ENCODE results near the gene HSPA8.
A peak's percentile ranks its signal among the peaks of the same experiment; 100 is the strongest.

Gene HSPA8

DNA sequence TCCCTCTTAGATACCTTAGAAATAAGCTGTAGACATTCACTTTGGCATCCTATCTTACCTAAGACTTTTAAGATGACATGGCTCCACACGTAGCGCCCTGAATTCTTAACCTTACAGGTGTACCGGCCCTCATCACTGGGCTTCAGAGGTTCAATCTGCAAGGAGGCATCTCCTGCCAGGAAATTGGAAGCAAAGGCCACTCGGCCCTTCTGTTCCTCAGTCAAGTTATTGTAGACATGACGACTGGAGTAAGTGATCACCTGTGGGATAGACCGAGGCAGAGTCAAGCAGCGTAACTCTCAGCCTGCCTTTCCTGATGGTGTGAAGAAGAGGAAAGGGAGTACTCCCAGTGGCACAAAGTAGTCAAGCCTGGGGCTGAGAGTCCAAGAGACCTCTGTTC is 22.5 kb upstream of the HSPA8 start:
- Mint-ChIP-seq H3K27me3 (no peaks in the 10 kb centered on the region), H3K4me3 (no peak overlapping the region), H3K9me3 (no peaks in the 10 kb centered on the region), H3K36me3 (ENCODE audit: low read depth) (no peaks in the 10 kb centered on the region), H3K27ac (no peak overlapping the region), H3K4me1 (ENCODE audit: low read depth) (peaks cover 56% of the 10 kb centered on the region)
- no peak for DNase-seq

DNA sequence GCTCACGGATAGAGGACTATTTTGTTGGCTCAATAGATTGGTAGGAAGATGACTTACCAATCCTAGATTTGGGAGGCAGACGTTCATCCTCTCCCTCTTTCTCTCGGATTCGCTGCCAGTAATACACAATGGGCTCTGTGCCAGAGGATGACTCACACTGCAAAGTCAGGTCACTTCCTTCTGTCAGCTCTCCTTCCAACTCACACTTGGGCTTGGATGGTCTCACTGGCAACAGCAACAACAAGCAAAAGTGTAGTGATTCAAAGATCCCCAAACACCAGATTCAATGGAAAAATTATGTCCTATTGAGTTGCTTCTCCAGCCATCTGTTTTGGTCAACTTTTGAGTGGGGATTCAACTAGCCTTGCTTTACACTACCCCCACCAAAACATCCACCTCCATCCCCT is 21.7 kb upstream of the HSPA8 start:
- DNase-seq: peak; percentile 52
- Mint-ChIP-seq H3K9me3 (no peaks in the 10 kb centered on the region), H3K27ac (peak overlapping the region; percentile 73), H3K4me3 (peak overlapping the region; percentile 35), H3K4me1 (ENCODE audit: low read depth) (peaks cover 53% of the 10 kb centered on the region), H3K36me3 (ENCODE audit: low read depth) (no peaks in the 10 kb centered on the region), H3K27me3 (no peaks in the 10 kb centered on the region)

DNA sequence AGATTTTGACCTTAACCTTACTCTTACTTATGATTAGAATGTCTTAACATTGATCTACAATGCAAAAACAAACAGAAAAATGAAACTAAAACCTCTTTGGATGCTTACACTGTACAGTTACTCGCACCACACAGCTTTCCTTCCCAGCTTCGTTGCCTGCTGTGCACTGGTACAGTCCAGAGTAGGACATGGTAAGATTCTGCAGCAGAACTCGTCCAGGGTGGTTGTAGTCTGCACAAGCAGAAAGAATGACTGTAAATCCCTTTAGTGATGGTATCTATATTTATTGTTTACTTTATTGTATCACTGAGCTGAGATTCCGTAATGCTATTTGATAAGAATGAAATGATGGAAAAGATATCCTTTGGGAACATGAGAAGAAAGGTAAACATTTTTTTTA is 21.0 kb upstream of the HSPA8 start:
- peak overlapping the region; percentile 8 for H3K4me3 Mint-ChIP-seq
- peaks cover 49% of the 10 kb centered on the region for H3K4me1 Mint-ChIP-seq (ENCODE audit: low read depth)
- no peaks in the 10 kb centered on the region for H3K9me3 Mint-ChIP-seq
- no peaks in the 10 kb centered on the region for H3K27me3 Mint-ChIP-seq
- peak overlapping the region; percentile 36 for H3K27ac Mint-ChIP-seq
- DNase-seq: no peak
- H3K36me3 Mint-ChIP-seq (ENCODE audit: low read depth): no peaks in the 10 kb centered on the region

DNA sequence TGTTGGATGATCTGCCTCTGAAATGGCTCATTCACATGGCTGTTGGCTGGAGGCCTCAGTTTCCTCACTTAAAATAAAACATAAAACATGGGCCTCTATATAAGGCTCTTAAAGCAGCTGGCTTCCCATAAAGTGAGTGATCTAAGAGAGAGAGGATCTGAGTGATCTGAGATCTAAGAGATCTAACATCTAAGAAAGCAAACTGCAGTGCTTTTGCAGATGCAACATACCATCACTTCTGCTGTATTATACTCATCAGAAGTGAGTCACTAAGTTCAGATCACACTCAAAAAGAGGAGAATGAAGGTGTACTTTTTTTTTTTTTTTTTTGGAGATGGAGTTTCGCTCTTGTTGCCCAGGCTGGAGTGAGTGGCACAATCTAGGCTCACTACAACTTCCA is 18.1 kb upstream of the HSPA8 start:
- Mint-ChIP-seq H3K27me3 (no peaks in the 10 kb centered on the region), H3K9me3 (no peaks in the 10 kb centered on the region), H3K27ac (peak overlapping the region; percentile 81), H3K4me3 (no peak overlapping the region), H3K36me3 (ENCODE audit: low read depth) (no peaks in the 10 kb centered on the region), H3K4me1 (ENCODE audit: low read depth) (peaks cover 35% of the 10 kb centered on the region)
- DNase-seq: no peak

DNA sequence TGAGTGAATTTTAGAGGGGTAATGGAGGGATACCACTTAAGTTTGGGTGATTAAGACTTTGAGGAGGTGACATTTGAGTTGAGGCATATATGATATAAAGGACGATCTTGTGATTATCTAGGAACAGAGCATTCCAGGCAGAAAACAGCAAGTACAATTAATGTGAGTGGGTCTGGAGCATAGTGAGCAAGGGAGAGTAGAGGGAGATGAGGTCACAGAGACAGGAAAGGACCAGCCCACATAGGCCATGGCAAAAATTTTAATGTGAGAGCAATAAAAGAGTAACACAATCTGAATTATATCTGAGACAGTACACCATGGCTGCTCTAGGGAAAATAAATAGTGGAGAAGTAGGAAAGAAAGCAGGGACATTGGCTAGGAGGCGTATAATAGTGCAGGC is 14.5 kb upstream of the HSPA8 start:
- no peak overlapping the region for H3K4me3 Mint-ChIP-seq
- no peaks in the 10 kb centered on the region for H3K27me3 Mint-ChIP-seq
- DNase-seq: no peak

DNA sequence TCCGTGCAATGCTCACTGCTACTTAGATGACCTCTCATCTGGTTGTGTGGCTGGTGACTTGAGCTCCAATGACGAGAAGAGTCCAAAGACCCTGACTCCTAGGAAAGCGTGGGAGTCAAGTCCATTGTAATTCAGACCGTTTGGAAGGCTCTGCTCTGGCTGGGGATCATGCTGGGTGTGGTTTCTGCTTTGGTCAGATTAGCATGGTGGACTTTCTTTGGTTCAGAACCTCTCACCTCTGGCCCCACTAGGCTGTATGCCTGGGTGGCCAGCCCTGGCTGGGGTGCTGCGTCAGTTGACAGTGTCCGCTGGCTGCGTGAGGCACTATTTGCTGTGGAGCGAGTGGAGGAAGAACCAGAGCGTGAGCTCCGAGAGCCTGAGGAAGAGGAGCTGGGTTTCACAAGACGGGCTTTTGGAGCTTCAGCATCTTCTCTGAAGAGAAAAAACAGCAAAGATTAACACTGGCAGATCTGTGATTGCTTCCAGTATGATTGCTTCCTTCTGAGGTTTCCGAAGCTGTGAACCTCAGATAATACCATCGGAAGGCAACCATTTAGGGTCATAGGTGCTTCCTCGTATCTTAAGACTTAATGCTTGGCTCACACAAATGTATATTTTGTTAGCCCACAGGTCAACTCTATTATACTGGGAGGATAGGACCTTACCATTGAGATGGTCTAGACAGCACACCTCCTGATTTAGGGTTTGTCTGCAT is 11.6 kb upstream of the HSPA8 start:
- Mint-ChIP-seq H3K4me3 (no peak overlapping the region), H3K36me3 (ENCODE audit: low read depth) (peaks cover 4% of the 10 kb centered on the region), H3K27me3 (no peaks in the 10 kb centered on the region), H3K4me1 (ENCODE audit: low read depth) (peaks cover 51% of the 10 kb centered on the region), H3K9me3 (no peaks in the 10 kb centered on the region), H3K27ac (no peak overlapping the region)
- no peak for DNase-seq

More for the DNA sequence above, 14.5 kb upstream of the HSPA8 start:
- no peaks in the 10 kb centered on the region for H3K36me3 Mint-ChIP-seq (ENCODE audit: low read depth)
- peaks cover 34% of the 10 kb centered on the region for H3K4me1 Mint-ChIP-seq (ENCODE audit: low read depth)
- no peak overlapping the region for H3K27ac Mint-ChIP-seq
- H3K9me3 Mint-ChIP-seq: no peaks in the 10 kb centered on the region

DNA sequence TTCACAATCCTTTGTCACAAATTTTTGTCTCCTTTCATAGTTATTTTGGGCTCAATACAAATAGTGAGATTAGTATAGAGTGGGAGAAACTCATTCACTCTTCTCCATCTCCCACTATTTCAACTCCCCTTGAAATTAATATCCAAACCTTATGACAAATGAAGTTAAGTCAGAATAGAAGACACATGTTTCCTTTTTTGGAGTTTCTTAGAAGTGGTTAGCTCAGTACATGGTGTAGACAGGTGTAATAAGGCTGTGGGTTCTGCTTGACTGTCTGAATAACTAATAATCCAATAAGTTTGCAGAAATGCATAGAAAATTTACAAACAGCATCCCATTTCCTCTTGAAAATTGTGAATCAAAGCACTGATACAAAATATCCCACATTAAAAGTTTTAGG is 10.8 kb upstream of the HSPA8 start:
- peaks cover 5% of the 10 kb centered on the region for H3K36me3 Mint-ChIP-seq (ENCODE audit: low read depth)
- H3K9me3 Mint-ChIP-seq: no peaks in the 10 kb centered on the region
- peaks cover 55% of the 10 kb centered on the region for H3K4me1 Mint-ChIP-seq (ENCODE audit: low read depth)
- peak overlapping the region; percentile 98 for H3K27ac Mint-ChIP-seq
- H3K27me3 Mint-ChIP-seq: no peaks in the 10 kb centered on the region
- H3K4me3 Mint-ChIP-seq: no peak overlapping the region
- no peak for DNase-seq

DNA sequence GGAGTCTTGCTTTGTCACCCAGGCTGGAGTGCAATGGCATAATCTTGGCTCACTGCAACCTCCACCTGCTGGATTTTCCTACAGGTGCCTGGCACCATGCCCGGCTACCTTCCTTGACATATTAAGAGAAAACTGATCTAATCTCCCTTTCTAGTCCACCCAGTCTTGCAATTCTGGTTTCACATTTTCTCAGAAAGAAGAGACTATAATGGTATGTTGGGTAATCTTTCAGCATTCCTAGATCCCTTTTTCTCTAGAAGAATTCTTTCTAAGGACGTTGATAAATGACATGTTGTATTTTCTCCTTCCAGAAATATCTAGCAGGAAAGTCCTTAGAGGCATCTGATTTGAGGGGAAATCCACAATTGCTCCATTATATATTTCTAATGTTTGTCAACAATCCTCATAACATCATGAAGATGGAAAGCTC is 10.4 kb upstream of the HSPA8 start:
- Mint-ChIP-seq H3K27ac (peak overlapping the region; percentile 98), H3K36me3 (ENCODE audit: low read depth) (peaks cover 5% of the 10 kb centered on the region), H3K9me3 (no peaks in the 10 kb centered on the region), H3K27me3 (no peaks in the 10 kb centered on the region), H3K4me1 (ENCODE audit: low read depth) (peaks cover 55% of the 10 kb centered on the region), H3K4me3 (no peak overlapping the region)
- DNase-seq: no peak

DNA sequence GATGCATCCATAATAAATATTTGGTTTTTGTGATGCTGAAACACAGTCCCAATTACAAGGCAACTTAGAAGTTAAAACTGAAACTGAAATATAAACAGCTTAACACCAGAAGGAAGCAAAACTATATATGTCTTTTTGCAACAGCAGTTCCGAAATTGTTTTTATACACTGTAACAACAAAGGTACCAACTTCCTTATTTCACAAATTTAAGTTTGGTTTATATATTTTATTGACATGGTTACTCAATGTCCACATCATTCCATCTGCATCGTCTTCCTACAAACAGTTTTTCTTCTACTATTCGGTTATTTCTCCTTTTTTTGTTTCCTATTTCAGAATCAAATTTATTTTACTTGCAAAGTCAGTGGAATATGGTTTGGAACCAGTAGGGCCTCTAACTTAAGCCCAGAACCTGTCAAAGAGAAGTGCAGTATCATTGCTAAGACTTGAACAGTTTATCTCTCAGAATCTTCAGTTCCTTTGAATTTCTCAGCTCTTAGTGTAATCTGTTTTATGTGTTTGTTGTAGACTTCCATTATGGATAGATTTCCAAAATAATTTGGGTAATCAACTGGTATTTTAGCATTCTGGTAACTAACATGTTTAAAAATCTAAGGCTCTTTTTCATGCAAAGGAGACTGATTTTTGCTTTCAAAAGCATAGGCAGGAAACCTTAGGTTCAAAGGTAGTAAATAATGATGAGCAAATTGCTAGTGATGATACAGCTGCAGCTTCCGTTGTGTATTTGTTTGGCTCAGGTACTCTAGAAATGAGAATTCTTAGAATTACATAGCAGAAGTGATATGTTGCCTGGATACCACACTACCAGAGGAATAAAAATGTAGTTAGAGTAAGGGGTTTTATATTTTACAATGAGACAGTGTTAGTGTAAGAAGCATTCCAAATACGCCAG is 8.2 kb upstream of the HSPA8 start:
- Mint-ChIP-seq H3K27ac (peak overlapping the region; percentile 98), H3K36me3 (ENCODE audit: low read depth) (peaks cover 9% of the 10 kb centered on the region), H3K9me3 (no peaks in the 10 kb centered on the region), H3K4me3 (peak overlapping the region; percentile 82), H3K4me1 (ENCODE audit: low read depth) (peaks cover 63% of the 10 kb centered on the region), H3K27me3 (no peaks in the 10 kb centered on the region)
- DNase-seq: no peak

DNA sequence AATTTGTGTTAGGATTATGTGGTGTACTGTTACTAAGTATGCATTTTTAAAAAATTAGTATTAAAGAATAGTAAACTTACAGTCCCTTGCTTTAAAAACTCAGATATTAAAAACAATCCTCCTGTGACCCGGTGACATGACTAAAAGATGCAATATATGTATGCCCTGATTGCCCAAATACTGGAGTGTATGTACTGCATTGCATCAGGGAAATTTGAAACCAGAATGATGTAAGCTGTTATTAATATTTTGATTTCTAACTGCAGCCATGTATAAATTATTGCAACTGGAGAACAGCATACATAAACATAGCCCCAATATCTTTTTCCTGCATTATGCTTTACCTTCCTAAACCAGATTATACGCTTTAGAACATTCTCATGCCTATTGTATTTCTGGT is 3.7 kb upstream of the HSPA8 start:
- peaks cover 2% of the 10 kb centered on the region for H3K27me3 Mint-ChIP-seq
- H3K4me1 Mint-ChIP-seq (ENCODE audit: low read depth): peaks cover 45% of the 10 kb centered on the region
- H3K4me3 Mint-ChIP-seq: peak overlapping the region; percentile 13
- H3K9me3 Mint-ChIP-seq: no peaks in the 10 kb centered on the region
- peaks cover 43% of the 10 kb centered on the region for H3K36me3 Mint-ChIP-seq (ENCODE audit: low read depth)
- peak overlapping the region; percentile 73 for H3K27ac Mint-ChIP-seq
- no peak for DNase-seq

DNA sequence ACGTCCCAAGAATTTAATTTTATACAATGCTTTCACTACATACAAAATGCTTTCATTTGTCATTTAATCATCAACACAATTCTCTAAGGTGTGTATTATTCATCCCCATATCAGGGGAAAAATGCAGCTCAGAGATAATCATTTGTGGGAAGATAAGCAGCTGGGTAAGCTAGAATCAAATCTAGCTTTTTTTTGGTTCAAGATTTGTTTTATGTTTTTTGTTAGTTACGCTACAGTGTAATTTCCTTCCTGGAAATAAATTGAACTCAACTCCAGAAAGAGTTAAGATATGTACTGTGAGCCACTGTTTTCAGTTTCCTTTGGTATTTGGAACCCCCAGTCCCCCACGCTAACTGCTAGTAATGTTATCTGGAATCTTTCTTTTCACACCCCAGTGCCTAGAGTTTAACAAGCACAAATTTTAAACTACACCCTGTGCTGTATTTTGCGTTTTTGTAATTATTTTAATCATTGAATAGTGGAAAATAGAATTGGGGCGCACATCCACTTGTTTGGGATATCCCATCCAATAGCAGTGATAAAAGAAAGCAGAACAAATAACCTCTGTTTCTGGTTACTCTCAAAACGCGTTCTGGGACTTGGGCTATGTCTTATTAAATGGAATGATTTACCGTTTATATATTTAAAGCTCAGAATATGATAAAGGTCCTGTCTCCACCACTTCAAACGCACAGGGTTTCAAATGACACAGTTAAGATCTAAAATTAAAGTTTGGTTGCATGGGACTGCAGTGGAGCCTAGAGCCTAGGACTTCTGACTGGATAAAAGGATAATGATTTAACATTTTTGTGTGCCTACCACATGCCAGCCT is 2.1 kb upstream of the HSPA8 start:
- Mint-ChIP-seq H3K27ac (peak overlapping the region; percentile 100), H3K9me3 (no peaks in the 10 kb centered on the region), H3K36me3 (ENCODE audit: low read depth) (peaks cover 56% of the 10 kb centered on the region), H3K4me1 (ENCODE audit: low read depth) (peaks cover 40% of the 10 kb centered on the region), H3K4me3 (peak overlapping the region; percentile 100), H3K27me3 (peaks cover 2% of the 10 kb centered on the region)
- no peak for DNase-seq

DNA sequence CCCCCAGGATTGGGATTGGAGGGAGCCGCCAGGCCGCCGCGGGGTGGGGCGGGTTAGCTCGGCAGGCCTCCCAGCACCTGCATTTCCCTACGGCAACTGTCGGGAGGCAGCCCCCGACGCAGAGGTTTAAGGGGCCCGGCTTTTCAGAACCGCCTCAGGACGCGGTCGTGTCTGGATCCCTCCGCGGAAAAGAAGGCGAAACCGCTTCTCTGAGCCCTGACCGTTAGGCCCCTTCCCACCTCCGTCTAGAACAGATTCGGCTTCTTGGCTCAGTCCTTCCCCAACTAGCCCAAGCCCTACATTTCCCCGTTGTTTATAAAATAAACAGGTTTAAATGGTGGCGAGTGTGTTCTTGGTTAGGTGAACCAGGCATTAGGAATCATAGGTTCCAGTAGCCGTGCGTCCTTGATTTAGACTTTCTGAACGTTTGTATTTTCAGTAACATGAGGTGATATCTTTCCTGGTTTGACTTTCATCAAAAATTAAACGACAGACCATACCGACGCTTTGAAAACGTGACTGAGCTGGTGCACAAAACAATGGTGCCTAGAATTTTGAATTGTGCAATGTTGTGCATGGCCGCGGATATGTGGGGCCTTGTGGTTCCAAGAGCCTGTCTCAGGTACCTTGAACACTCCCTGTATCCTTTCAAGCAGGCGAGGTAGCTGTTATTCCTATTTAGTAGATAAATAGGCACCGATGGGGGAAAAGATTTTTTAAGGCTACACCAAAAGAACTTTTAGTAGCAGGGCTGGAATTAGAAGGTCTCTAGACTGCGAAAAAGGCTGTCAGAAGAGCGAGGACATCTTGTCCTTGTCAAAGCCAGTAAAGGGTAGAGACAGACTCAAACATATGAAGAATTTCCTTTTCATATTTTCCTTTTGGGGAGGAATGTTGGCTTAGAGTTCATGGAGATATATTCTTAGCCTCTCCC is 1.2 kb upstream of the HSPA8 start:
- Mint-ChIP-seq H3K4me3 (peak overlapping the region; percentile 100), H3K36me3 (ENCODE audit: low read depth) (peaks cover 63% of the 10 kb centered on the region), H3K27ac (peak overlapping the region; percentile 100), H3K27me3 (peaks cover 2% of the 10 kb centered on the region), H3K4me1 (ENCODE audit: low read depth) (peaks cover 40% of the 10 kb centered on the region), H3K9me3 (no peaks in the 10 kb centered on the region)
- DNase-seq: no peak

DNA sequence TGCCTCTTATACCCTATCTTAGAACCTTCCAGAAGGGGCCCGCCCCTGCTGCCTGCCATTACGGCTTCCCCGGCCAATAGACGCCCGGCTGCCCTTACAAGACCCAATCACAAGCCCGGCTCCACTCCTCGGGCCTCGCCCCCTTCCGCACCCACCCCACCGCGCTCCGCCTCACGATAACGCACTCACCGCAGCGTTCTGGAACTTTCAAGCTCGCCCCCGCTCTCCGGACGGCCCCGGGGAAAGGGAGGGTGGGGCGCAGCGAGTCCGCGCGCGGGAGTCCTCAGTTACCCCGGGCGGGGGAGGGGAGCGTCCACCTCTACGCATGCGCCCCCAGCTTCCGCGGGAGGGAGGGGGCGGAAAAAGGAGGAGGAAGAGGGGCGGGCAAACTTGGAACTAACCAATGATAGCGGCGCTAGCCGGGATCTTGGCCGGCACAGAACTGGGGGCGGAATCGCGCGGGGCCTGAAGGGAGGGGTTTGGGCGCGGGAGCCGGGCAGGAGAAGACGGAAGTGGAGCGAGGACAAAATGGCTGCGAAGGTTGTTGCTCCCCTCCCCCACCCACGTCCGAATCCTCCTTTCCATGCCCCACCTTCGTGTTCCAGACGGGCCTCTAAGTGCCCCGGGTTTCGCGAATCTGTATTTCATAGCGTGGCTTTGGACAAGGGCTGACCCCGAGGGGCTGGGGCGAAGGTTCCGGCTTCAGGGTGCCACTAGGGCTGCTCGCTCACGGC is 389 bp upstream of the HSPA8 start:
- DNase-seq: peak; percentile 100
- Mint-ChIP-seq H3K27me3 (peaks cover 2% of the 10 kb centered on the region), H3K9me3 (no peaks in the 10 kb centered on the region), H3K36me3 (ENCODE audit: low read depth) (peaks cover 71% of the 10 kb centered on the region), H3K27ac (peak overlapping the region; percentile 100), H3K4me1 (ENCODE audit: low read depth) (peaks cover 47% of the 10 kb centered on the region), H3K4me3 (peak overlapping the region; percentile 100)

Data from activated T-cell treated with anti-CD3 and anti-CD28 coated beads, Interleukin-2, amount 50 U/mL, for 24 hours (primary cell).